Measurements from ENCODE around the gene LTBR.

LTBR gene

GRCh38 chr12:6354495-6355393 lies 29.2 kb upstream of the LTBR start:
- DNase-seq, result no peak
- no peak for TF ChIP-seq GATA1 (IDR thresholded peaks at IDR 0.05; ENCODE audit: low read depth, low read length)
- TF ChIP-seq POLR2A (IDR thresholded peaks at IDR 0.05; ENCODE audit: low read length), result no peak

DNA sequence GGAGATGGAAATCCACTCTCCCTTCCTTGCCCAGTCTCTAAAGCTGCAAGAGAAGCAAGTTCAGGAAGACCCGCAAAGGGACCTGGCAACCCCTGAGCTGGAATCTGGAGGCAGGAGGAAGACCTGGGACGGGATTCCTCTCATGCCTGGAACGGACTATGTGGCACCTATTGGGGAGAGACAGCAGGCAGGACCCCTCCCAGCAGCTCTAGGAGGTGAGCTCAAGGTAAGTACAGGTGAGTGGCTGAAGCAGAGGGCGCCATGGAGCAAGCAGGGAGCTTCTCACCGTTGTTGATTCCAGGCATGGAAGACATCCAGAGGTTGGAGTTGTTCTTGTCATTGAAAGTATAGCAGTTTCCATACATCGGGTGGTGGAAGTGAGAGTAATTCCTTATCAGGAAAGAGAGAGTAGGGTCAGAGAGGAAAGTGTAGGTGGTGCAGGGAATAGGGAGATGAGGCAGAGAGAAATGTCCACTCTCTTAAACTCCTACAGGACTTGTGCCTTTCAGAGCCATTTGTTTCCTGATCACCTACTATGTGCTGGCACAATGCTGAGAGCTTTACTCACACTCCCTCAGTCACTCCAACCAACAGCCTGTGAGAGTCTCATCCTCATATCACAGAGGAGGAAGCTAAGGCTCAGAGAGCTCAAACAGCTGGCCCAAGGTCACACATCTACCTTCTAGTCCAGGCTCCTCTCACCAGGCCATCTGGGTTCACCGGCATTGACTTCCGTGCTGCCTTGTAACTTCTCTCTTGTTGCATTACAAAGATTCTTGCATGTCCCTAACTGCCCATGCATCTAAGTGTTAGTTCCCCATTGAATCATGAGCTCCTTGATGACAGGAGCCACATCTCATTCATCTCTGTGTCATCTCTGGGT lies 28.2 kb upstream of the LTBR start:
- no peak for DNase-seq
- TF ChIP-seq POLR2A (IDR thresholded peaks at IDR 0.05; ENCODE audit: low read length), result no peak
- no peak for TF ChIP-seq GATA1 (IDR thresholded peaks at IDR 0.05; ENCODE audit: low read depth, low read length)

DNA sequence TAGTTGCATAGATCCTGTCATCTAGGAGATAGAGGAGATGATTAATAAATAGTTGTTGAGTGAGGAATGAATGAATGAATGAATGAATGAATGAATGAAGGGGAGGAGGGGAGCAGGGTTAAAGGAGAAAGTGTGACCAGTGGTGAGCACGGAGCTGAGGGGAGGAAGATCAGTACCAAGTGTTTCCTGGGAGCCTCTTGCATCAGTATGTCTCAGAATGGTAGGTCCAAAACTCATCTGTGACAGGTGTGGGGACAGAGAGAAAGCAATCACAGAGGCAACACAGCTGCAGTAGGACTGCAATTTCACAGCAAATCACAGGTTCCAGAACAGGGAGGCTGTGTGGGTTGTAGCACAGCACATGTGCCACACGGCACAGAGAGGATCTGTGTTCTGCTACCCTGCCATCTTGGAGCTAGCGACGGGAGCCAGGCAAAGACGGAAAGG lies 27.6 kb upstream of the LTBR start:
- DNase-seq, result no peak
- TF ChIP-seq GATA1 (IDR thresholded peaks at IDR 0.05; ENCODE audit: low read depth, low read length) (no peak), POLR2A (IDR thresholded peaks at IDR 0.05; ENCODE audit: low read length) (no peak)

DNA sequence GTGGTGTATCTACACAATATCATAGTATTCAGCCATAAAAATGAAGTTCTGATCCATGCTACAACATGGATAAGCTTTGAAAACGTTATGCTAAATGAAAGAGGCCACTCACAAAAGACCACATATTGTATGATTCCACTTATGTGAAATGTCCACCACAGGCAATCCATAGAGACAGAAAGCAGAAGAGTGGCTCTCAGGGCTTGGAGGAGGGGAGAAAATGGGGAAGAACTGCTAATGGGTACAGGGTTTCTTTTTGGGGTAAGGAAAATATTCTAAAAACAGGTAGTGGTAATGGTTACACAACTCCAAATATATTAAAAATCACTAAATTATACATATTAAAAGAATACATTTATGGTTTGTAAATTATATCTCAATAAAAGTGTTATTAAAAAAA lies 25.1 kb upstream of the LTBR start:
- TF ChIP-seq POLR2A (IDR thresholded peaks at IDR 0.05; ENCODE audit: low read length), result no peak
- no peak for TF ChIP-seq GATA1 (IDR thresholded peaks at IDR 0.05; ENCODE audit: low read depth, low read length)
- no peak for DNase-seq

DNA sequence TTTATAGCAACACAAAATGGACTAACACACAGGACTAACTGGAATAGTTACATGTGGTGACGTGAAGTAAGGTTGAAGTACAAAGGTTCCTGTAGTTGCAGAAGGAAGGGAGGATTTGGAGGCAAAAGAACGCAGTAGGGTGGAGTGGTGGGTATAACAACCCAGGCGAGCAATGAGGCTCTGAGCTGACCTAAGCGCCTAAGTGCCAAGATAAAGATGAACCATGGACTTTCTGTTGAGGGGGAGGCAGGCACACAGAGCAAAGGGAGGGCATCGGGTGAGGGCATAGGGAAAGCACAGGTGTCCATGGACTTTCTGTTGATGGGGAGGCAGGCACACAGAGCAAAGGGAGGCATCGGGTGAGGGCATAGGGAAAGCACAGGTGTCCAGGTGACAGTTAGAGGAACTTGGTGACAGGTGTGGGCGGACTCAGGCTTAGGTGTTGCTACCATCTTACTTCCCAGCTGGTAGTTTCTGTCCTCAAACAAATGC lies 23.8 kb upstream of the LTBR start:
- no peak for TF ChIP-seq POLR2A (IDR thresholded peaks at IDR 0.05; ENCODE audit: low read length)
- no peak for TF ChIP-seq GATA1 (IDR thresholded peaks at IDR 0.05; ENCODE audit: low read depth, low read length)
- DNase-seq, result no peak

GRCh38 chr12:6360578-6361490 lies 23.1 kb upstream of the LTBR start:
- TF ChIP-seq GATA1 (IDR thresholded peaks at IDR 0.05; ENCODE audit: low read depth, low read length) (no peak), POLR2A (IDR thresholded peaks at IDR 0.05; ENCODE audit: low read length) (no peak)
- DNase-seq, result no peak

DNA sequence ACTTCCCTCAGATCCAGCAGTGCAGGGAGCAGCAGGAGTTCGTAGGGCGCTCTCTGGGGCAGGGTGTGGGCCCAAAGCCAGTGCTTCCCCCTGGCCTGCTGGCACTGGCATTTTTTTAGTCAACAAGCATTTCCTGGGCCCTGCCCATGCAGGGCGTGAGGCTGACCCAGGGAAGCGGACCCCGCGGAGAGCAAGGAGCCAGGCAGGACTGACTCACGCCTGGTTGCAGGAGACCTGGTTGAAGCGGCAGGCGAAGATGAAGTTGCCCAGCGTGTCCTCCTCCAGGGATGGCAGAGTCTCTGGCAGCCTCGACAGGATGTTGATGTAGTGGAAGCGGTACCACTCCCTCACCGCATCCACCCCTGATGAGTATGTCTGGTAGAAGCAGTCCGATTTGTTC lies 22.1 kb upstream of the LTBR start:
- DNase-seq, result no peak

DNA sequence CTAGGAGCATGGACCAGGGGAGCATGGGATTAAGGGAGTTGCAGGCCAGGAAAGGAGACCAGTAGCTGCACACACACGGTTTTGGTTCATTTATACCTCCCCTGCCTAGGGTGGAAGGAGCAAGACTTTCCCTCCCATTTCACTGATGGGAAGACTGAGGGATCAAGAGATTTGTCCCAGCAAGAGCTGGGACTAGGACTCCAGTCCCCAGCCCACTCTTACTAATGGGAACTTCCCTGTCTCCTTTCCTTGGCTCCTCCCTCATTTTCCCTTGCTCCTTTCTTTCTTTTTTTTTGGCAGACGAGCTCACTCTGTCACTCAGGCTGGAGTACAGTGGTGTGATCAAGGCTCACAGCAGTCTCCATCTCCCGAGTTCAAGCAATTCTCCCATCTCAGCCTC lies 21.6 kb upstream of the LTBR start:
- no peak for TF ChIP-seq POLR2A (IDR thresholded peaks at IDR 0.05; ENCODE audit: low read length)
- TF ChIP-seq GATA1 (IDR thresholded peaks at IDR 0.05; ENCODE audit: low read depth, low read length), result no peak
- no peak for DNase-seq

More for the DNA sequence above, 22.1 kb upstream of the LTBR start:
- TF ChIP-seq GATA1 (IDR thresholded peaks at IDR 0.05; ENCODE audit: low read depth, low read length) (no peak), POLR2A (IDR thresholded peaks at IDR 0.05; ENCODE audit: low read length) (no peak)

DNA sequence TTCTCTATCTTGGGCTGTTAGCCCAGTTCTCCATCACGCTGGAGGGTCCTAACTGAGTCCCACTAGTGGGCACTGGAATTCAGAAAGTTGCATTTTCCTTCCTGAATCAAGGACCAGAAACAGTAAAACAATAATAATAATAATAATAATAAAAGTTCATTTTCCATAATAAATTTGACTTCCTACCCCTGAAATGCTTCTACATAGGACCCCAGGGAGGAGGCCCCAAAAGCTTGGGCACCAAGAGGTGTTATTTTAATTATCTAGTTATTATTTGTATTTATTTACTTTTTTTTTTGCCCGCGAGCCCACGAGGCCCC lies 21.0 kb upstream of the LTBR start:
- DNase-seq, result no peak

GRCh38 chr12:6363330-6364043 lies 20.5 kb upstream of the LTBR start:
- peak; percentile 55 to 79 for DNase-seq

More for the DNA sequence above, 21.0 kb upstream of the LTBR start:
- TF ChIP-seq POLR2A (IDR thresholded peaks at IDR 0.05; ENCODE audit: low read length) (no peak), GATA1 (IDR thresholded peaks at IDR 0.05; ENCODE audit: low read depth, low read length) (no peak)

GRCh38 chr12:6364044-6364374 lies 20.0 kb upstream of the LTBR start:
- TF ChIP-seq GATA1 (IDR thresholded peaks at IDR 0.05; ENCODE audit: low read depth, low read length), result no peak
- no peak for TF ChIP-seq POLR2A (IDR thresholded peaks at IDR 0.05; ENCODE audit: low read length)

More at GRCh38 chr12:6363330-6364043, 20.5 kb upstream of the LTBR start:
- no peak for TF ChIP-seq GATA1 (IDR thresholded peaks at IDR 0.05; ENCODE audit: low read depth, low read length)
- peak; percentile 24 for TF ChIP-seq POLR2A (IDR thresholded peaks at IDR 0.05; ENCODE audit: low read length)

DNA sequence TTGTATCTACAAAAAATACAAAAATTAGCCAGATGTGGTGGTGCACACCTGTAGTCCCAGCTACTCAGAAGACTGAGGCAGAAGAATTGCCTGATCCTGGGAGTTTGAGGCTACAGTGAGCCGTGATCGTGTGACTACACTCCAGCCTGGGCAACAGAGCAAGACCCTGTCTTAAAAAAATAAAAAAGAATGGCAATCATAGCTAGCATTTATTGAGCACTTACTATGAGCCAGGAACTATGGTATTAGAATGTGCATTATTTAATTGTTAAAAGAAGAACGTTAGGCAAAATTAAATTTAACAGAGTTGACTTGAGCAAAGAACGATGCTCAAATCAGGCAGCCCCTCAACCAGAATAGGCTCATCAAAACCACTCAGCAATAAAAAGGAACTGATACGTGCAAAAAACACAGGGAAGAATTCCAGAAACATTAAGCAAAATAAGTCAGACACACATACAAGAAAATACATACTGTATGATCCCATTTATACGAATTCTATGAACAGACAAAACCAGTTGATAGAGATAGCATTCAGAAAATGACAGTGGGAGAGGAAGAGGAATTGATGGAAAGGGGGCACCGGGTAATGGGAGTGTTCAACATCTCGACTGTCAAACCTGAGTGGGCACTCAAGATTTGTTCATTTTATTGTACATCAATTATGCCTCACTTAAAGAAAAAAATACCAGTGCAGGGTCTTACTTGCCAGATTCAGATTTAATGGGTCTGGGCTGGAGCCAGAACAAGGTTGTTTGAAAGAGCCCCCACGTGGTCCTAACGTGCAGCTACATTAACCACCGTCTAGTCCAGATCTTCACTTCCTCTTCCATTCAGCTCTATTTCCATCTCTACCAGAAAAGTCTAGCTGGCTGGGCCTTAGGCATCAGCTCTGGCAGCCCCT lies 16.6 kb upstream of the LTBR start:
- DNase-seq, result peak; percentile 28 to 44
- no peak for TF ChIP-seq POLR2A (IDR thresholded peaks at IDR 0.05; ENCODE audit: low read length)
- TF ChIP-seq GATA1 (IDR thresholded peaks at IDR 0.05; ENCODE audit: low read depth, low read length), result no peak

More at GRCh38 chr12:6364044-6364374, 20.0 kb upstream of the LTBR start:
- no peak for DNase-seq

Measured in erythroblast (primary cell).